Measurements from ENCODE around the gene CHD6.
A peak's percentile ranks its signal among the peaks of the same experiment; 100 is the strongest.

Gene CHD6

GRCh38 chr20:41622584-41622983 lies 4.4 kb upstream of the CHD6 start:
- no peak for DNase-seq

- DNase-seq: no peak
Measured at GRCh38 chr20:41621971-41622370, 3.8 kb upstream of the CHD6 start.

DNA sequence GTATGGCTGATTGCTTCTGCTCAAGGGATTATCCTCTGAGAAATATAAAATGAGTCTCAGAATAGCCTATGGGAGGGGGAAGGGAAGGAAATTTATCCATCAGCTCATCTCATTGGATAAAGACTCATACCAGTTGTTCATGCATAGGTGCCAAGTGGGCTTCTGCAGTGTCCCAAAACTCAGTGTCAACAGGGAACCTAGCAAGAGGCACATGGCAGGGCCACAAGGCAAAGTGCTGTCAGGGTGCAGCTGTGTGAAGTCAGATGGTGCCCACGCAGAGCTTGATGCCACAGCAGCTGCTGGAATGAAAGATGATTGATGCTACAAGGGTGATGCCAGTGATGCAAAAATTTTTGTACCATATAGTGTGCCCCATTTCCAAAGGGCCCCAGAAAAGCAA lies 3.2 kb upstream of the CHD6 start:
- no peak for DNase-seq

DNA sequence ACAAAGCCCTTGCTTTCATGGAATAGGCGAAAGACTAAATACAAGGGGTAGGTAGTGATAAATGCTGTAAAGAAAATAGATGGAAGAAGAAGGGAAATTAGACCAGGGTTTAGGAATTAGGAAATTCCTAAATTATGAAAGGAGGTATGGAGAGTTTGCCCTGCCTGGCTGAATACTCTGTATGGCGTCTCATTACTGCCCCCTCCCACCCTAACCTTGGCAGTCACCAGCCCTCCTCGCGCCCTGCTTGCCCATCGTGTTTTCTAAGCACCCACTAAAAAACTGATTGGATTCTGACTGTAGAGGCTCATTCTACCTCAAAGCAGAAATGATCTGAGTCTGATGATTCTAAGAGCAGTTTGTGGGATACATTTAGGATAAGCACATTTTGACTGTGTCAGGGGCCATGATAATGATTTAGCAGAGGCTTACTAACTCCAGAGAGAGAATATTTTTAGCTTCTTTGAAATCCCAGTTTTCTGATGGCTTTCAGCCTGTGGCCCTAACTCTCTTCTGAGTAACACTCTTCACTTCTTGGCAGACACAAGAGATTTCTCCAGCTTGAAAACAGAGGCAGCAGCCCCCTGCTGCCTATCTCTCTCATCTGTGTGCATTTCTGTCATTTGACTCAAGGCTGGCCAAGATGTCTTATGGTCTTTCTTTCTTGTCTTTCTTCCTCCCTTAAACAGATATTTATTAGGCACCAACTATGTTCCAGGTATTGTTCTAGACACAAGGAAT lies 1.4 kb upstream of the CHD6 start:
- no peak for DNase-seq

- no peak for DNase-seq
Measured at GRCh38 chr20:41618807-41619311, 682 bp upstream of the CHD6 start.

GRCh38 chr20:41617059-41617901 lies 897 bp downstream of the CHD6 start:
- DNase-seq: peak; percentile 47

DNA sequence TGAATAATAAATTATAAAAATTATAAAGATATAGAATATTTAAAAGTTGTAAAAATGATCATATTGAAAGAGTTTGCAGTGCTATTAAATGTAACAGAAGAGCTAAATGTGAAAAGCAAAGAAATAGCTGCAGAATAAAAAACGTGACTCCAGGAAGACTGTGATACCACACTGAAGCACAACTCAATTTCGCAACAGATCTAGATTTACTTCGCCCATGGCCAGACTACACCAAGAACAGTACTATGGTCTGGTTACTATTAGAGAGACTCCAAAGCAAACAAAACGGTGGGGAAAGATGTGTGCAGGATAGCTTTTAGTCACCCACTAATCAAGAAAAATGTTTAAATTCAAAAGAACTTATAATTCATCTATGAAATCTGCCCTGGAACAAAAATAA lies 1.9 kb downstream of the CHD6 start:
- no peak for DNase-seq

DNA sequence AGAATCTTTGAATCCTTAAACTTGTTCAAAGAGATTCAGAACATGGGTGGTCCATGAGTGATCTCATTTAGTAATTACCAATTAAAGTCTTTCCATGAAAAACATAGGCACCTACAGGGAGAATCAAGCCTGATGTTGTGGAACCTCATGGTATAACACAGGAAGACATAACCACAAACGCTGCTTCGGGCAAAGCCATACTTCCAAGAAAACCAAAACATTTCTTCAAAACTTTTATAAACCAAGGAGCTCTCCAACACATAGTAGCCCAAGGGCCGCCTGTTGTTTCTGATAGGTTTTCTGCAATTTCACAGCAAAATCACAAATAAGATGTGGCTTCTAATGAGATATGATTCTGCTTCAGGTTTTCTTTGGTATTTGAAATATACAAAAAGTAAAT lies 2.5 kb downstream of the CHD6 start:
- DNase-seq: no peak

DNA sequence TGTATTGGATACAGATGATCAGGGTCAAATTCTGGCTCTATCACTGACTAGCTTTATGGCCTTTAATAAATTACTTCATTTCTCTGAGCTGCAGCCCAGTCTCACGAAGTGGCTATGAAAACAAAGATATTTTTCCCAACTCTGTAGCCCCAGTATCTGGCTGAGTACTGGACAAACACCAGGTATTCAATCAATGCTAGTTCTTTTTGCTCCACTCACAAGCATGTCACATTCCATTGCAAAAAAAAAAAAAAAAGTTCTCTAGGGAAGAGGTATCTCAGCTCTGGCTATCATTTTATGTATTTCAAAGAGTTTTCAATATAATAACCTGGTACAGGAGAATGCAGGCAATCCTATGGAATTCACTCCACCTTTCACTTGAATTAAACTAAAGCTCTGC lies 3.1 kb downstream of the CHD6 start:
- DNase-seq: no peak

GRCh38 chr20:41613321-41613720 lies 4.9 kb downstream of the CHD6 start:
- no peak for DNase-seq

DNA sequence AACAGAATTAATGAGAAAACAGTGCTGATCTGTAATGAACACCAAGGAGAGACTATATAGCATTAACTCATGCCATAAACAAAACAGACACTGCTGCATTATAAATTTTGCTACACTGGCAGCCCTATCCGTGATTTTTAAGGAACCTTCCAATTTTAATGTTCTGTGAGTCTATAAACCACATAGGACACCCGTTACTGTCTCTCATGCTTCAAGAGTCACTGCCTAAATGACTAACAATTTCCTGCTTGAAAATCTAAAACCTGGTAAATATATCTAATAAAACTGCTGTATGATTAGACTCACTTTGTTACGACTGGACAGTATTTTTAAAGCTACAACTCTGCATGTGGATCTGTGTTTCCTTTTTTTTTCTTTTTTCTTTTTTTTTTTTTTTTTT lies 8.7 kb downstream of the CHD6 start:
- DNase-seq: no peak

- DNase-seq: no peak
Measured at GRCh38 chr20:41608606-41609005, 9.6 kb downstream of the CHD6 start.

DNA sequence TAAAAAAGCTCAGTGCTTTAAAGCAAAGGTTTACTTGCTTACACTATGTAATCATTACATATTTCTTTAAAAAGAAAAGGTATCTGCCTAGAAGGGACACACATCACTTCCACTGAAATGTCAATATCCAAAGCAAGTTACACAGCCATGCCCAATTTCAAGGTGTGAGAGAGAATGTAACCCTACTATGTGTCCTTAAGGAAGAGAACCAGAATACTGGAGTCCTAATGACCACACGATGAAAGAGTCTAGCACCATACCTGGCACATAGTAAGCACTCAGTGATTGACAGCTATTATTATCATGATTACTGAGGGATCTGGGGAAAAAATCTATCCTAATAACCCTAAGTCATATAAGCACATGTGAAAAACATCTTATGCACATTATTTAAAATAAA lies 10.4 kb downstream of the CHD6 start:
- DNase-seq: no peak

DNA sequence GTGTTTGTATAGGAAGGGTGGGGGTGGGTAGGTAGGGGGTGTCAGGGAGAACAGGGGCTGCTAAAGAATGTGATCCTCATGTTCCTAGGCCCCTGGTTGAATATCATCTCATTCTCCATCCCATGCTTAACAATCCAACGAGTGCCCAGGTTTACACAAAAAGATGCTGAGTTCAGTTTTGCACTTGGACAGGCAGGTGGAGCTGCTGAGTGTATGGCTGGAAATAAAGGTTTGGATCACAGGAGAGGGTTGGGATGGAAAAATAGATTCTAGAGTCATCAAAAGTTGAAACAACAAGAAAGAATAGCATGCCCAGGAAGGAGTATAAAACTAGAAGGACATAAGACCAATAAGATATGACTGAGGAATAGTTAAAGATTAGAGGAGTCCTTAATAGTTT lies 14.2 kb downstream of the CHD6 start:
- DNase-seq: no peak

GRCh38 chr20:41601742-41602141 lies 16.4 kb downstream of the CHD6 start:
- DNase-seq: no peak

- DNase-seq: no peak
Measured at GRCh38 chr20:41600926-41601631, 17.1 kb downstream of the CHD6 start.

- DNase-seq: no peak
Measured at GRCh38 chr20:41599699-41600104, 18.5 kb downstream of the CHD6 start.

DNA sequence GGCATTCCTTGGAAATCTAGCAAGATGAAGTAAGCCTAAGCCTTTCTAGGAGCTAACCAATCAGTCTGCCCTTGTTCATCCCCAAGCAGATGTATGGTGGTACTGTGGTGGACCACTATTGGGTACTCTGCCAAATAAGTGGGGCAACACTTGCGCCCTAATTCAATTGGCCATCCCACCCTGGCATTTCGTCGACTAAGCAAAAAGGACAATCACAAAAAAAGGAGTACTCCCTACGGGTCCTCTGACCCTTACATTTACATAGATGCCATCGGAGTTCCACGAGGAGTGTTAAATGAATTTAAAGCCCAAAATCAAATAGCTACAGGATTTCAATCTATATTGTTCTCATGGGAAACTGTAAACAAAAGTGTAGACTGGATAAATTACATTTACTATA lies 19.5 kb downstream of the CHD6 start:
- no peak for DNase-seq

GRCh38 chr20:41594514-41595322 lies 23.5 kb downstream of the CHD6 start:
- DNase-seq: no peak

DNA sequence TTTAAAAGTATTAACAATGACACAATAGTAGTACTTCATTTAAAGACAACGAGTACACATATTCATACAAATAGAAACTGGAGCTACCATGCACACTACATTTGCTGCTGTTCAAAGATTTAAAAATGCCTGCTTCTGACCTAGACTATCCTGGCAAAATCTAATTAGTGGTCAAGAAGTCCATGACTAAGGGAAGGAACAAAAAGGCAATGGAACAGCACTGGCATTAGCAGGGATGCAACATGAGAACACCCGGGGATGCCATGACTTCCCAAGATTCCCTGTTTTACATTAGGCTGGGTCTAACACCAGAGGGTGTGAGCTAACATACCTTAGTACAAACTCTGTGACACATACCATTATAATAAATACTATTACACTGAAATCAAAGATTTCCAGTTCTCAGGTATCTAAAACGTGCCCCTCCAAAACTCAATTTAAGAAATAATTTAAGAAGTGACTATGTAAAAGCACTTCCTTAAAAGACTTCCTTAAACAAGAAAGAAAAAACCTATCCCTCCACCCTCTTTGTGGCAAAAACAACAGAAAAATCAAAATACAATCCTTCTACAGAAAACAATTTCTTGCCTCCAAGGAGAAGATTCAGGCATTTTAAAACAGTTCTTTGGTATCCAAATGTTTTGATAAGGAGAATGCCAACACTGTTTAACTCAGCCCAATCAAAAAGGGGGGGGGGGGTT lies 25.5 kb downstream of the CHD6 start:
- no peak for DNase-seq

GRCh38 chr20:41587956-41588355 lies 30.2 kb downstream of the CHD6 start:
- DNase-seq: no peak

GRCh38 chr20:41587523-41587922 lies 30.7 kb downstream of the CHD6 start:
- no peak for DNase-seq

Data from stimulated activated CD4-positive, alpha-beta T cell treated with anti-CD3 and anti-CD28 coated beads, Interleukin-2, amount 100 ng/mL, for 24 hours (primary cell).